ENCODE measurements around the gene MCOLN1. TPM values are rescaled to one million over a fixed set of nuclear protein-coding genes. Genes with fewer than 3 reads are reported as not detected.
A peak's percentile ranks its signal among the peaks of the same experiment; 100 is the strongest.

MCOLN1 gene
- total and polyA plus RNA-seq, 9 of the 15 experiments (the other 6 are each of a cell fraction or from before 2014, with no cell fraction given) = 0.25 to 15.4 (median 7.1) TPM

DNA sequence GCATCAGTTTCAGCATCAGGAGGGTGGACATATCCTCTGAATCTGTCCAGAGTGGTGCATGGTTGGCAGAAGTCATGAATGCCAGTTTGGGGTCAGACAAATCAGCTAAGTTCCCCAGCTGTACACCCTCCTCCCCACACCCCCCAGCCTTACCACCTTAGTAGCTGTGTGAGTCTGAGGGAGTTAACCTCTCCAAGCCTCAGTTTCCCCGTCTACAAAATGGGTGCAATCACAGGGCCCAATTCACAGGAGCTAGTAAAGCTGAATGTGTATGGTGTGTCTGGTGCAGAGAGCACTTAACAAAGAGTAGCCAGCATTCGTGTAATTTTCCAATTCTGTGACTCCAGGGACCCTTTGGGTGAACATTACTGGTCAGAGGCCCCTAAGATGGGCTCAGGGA is 19.9 kb upstream of the MCOLN1 start (continued):
- TF ChIP-seq ZNF277 (CRISPR knock-in tag; IDR thresholded peaks at IDR 0.05; ENCODE audit: borderline replicate concordance) (no peak), ZKSCAN3 (CRISPR knock-in tag; IDR thresholded peaks at IDR 0.05) (no peak), CBX3 (IDR thresholded peaks at IDR 0.05; ENCODE audit: borderline replicate concordance in 1 of 2, low read length in 2 of 2) (0 out of 3 replicates have a peak, but pooled peaks of 1 of the 2 experiments have one; percentile 48), BCOR (IDR thresholded peaks at IDR 0.05) (peak; percentile 90), PRPF4 (IDR thresholded peaks at IDR 0.05; ENCODE audit: insufficient read depth, low read depth, low read length, poor library complexity, severe bottlenecking) (no peak), FOSL1 (tag; conservative IDR thresholded peaks at IDR 0.05) (no peak), PPARD (CRISPR knock-in tag; IDR thresholded peaks at IDR 0.05) (no peak), MYBL2 (IDR thresholded peaks at IDR 0.05; ENCODE audit: low read depth) (no peak), MYBL2 (CRISPR knock-in tag; IDR thresholded peaks at IDR 0.05; ENCODE audit: borderline replicate concordance) (no peak), PHF8 (IDR thresholded peaks at IDR 0.05; ENCODE audit: borderline replicate concordance, low read length) (no peak)

GRCh38 chr19:7504684-7505083 is 17.7 kb upstream of the MCOLN1 start:
- WGBS (ENCODE audit: insufficient coverage, low coverage, missing lambda C conversion rate) = 66% methylated on average over 5 of the region's 6 CpGs
- POLR2A ChIA-PET = no interaction called here
- Histone ChIP-seq H3K27me3 (ENCODE audit: control insufficient read depth in 2 of 2, insufficient read depth in 2 of 2, low read length in 2 of 2) (no peaks in the 10 kb centered on the region), H3K27ac (ENCODE audit: extremely low read depth, low read depth, low read length) (no peak overlapping the region), H3K9me1 (ENCODE audit: control insufficient read depth, insufficient read depth, low read length) (no peaks in the 10 kb centered on the region), H3K9me3 (replicated peaks; ENCODE audit: control insufficient read depth, insufficient read depth, low read depth, low read length) (no peaks in the 10 kb centered on the region), H3K4me2 (ENCODE audit: insufficient read depth, low read length) (no peak overlapping the region), H4K20me1 (replicated peaks; ENCODE audit: control insufficient read depth, insufficient read depth, low read length) (no peaks in the 10 kb centered on the region), H3K79me2 (ENCODE audit: control insufficient read depth, insufficient read depth, low read length) (no peaks in the 10 kb centered on the region), H3K9ac (ENCODE audit: insufficient read depth in 1 of 2, low read depth in 2 of 2, low read length in 2 of 2) (no peak overlapping the region), H3K4me1 (replicated peaks in 1 of 2; ENCODE audit: control insufficient read depth in 2 of 2, insufficient read depth in 2 of 2, low read length in 2 of 2) (peaks cover 18 to 52% of the 10 kb centered on the region in 2 experiments; a peak in 4 of 5 replicates), H3K36me3 (ENCODE audit: control insufficient read depth, insufficient read depth, low read length) (no peaks in the 10 kb centered on the region), H3K4me3 (no peak overlapping the region), H2AFZ (ENCODE audit: low read depth, low read length) (no peak overlapping the region)
- ATAC-seq (no peak), FAIRE-seq (no peak), DNase-seq (ENCODE audit: extremely low read depth in 1 of 4, low spot score in 3 of 4) (peak in 1 of 4 experiments; percentile 20)
- intact Hi-C loops (cut with micrococcal nuclease) = no loop called here
- BruUV-seq (replicated peaks) = no TSS peak
- TF ChIP-seq PHF8 (IDR thresholded peaks at IDR 0.05; ENCODE audit: borderline replicate concordance, low read length) (no peak), HNRNPUL1 (IDR thresholded peaks at IDR 0.05; ENCODE audit: low read length) (no peak), CBFA2T2 (conservative IDR thresholded peaks at IDR 0.05) (peak; percentile 42; the same call in 1 of the 2 replicates), ZNF12 (CRISPR knock-in tag; IDR thresholded peaks at IDR 0.05) (no peak), ARID1B (IDR thresholded peaks at IDR 0.05) (0 out of 2 replicates have a peak, but pooled peaks have one; percentile 8), GATAD2B (IDR thresholded peaks at IDR 0.05; ENCODE audit: borderline replicate concordance) (no peak), C11orf30 (IDR thresholded peaks at IDR 0.05; ENCODE audit: low read depth) (no peak), ZKSCAN8 (CRISPR knock-in tag; IDR thresholded peaks at IDR 0.05) (no peak), MXI1 (IDR thresholded peaks at IDR 0.05; ENCODE audit: low read depth, low read length) (no peak), RFX7 (CRISPR knock-in tag; IDR thresholded peaks at IDR 0.05) (no peak), RBBP5 (IDR thresholded peaks at IDR 0.05; ENCODE audit: borderline replicate concordance, insufficient read depth, low read length, poor library complexity, severe bottlenecking) (no peak), EHMT2 (IDR thresholded peaks at IDR 0.05) (no peak), CBFA2T3 (IDR thresholded peaks at IDR 0.05) (peak; percentile 53)
- in situ Hi-C loops (cut with MboI) = no loop called here
- CTCF ChIA-PET (ENCODE audit: low intra/inter-chr PET ratio) = no interaction called here

Data from K562 (cell line).